Ovary (tissue), 10 donors: Measurements from ENCODE around the gene SLITRK3. TPM values are rescaled to one million over a fixed set of nuclear protein-coding genes. Genes with fewer than 3 reads are reported as not detected.

Source experiments
- DNase-seq, 5 donors: peaks; one replicate each; pipeline ENCODE4 v3.0.0-alpha.2; 2019 to 2020
- H3K27ac ChIP-seq, 2 donors: fragments of 200-600 bp; one replicate each; pipeline versions ENCODE4 v1.5.1 to v1.8.0; 2019 to 2022
- H3K27me3 ChIP-seq: fragments of 200-600 bp; one replicate; pipeline ENCODE4 v1.8.0; 2022
- H3K36me3 ChIP-seq: fragments of 200-600 bp; sonication (generic); one replicate; pipeline ENCODE4 v1.5.1; 2019
- H3K4me1 ChIP-seq: one replicate; pipeline ENCODE4 v1.8.1; 2013; ENCODE audit warnings: mild to moderate bottlenecking, moderate library complexity; ENCODE audit not compliant: insufficient read depth
- H3K4me3 ChIP-seq: fragments of 200-600 bp; sonication (generic); one replicate; pipeline ENCODE4 v1.5.1; 2017
- H3K9me3 ChIP-seq, 2 donors: fragments of 200-600 bp in 1 of 2; sonication (generic) in 1 of 2; one replicate each; pipeline versions ENCODE4 v1.5.1 to v1.8.1; 2013 to 2019; ENCODE audit warnings: mild to moderate bottlenecking in 1 of 2, moderate library complexity in 1 of 2
- CTCF ChIP-seq, 3 donors: fragments of 450-650 bp in 2 of 3; fragments of 200-600 bp in 1 of 3; IDR thresholded peaks; one replicate each; pipeline versions ENCODE4 v1.5.1 to v1.8.0; 2016 to 2022; ENCODE audit warnings: antibody characterized with exemption in 3 of 3, mild to moderate bottlenecking in 1 of 3
- EP300 ChIP-seq: sonication (generic); formaldehyde crosslinking; IDR thresholded peaks from one replicate; pipeline ENCODE4 v1.6.1; 2017; ENCODE audit warnings: antibody characterized with exemption
- POLR2A ChIP-seq: fragments of 450-650 bp; IDR thresholded peaks from one replicate; pipeline ENCODE4 v1.6.1; 2017; ENCODE audit warnings: antibody characterized with exemption, mild to moderate bottlenecking, moderate library complexity
- WGBS, 3 donors: extraction: QIAGEN DNeasy Blood & Tissue Kit in 1 of 3; methylation state at CpG; one replicate each; pipeline versions ENCODE4 v1.1.5 to v1.1.7; 2013 to 2017; 5-methylcytosine and 5-hydroxymethylcytosine counted together
- intact Hi-C, 4 donors: fragments of 100-400 bp; cut with DNase I; formaldehyde crosslinking; loops; one replicate each; pipeline versions ENCODE4 v1.11.0 to v1.15.1; 2022 to 2023
- long read RNA-seq, 3 donors: library from polyadenylated mRNA in 2 of 3; unstranded in 2 of 3; transcript quantifications; one replicate each; pipeline ENCODE4 v2.0.0 and lab custom pipeline, GENCODE V29; 2021 to 2026
- polyA plus RNA-seq, 2 donors: library from polyadenylated mRNA; stranded (reverse); fragments of 200-250 nt in 1 of 2; fragments of 350-450 nt in 1 of 2; fragmentation: Illumina TruSeq in 1 of 2; extraction: RNeasy Lipid Tissue Mini Kit (QIAGEN cat#74804) in 1 of 2; gene quantifications; one replicate each; pipeline ENCODE4 v1.2.3, GENCODE V29; 2013 to 2014
- total RNA-seq, 7 donors: library from RNA; depleted of rRNA in 2 of 7; stranded (reverse); fragments of >200 nt in 2 of 7; fragmentation: NEBNext Ultra II Directional in 3 of 7; extraction: Animal tissue kit (Norgen Biotek cat#: 25700) in 3 of 7; gene quantifications; one replicate each; pipeline versions ENCODE4 v1.1.0 to v1.2.4, GENCODE V29; 2016 to 2023
- donor health status: DM: no; HTN: no; CAD: no; lungs with moderate emphysema.
- donor health status: DM: no; HTN: no; CAD: no.
- donor health status: Bipolar disorder and iron deficiency.
- donor health status: DM: yes; HTN: yes; CAD: no.
- donor health status: DM: no; HTN: no; CAD: no.
- donor health status: DM: yes; HTN: yes; CAD: no.

The SLITRK3 gene
- 1 to 10 TPM in 2 of 7 donors, under 1 TPM in 4, not detected in 1; 0.17 to 4.9 (median 0.71) TPM for total RNA-seq
- 1 to 10 TPM in 1 of 2 donors, under 1 TPM in 1; 0.05 to 7.6 TPM for polyA plus RNA-seq
- long read RNA-seq, donor 1 = 0 reads
- long read RNA-seq, donor 2, full-length matches to known transcripts = 6 of 6 reads
- long read RNA-seq, donor 2, partial matches to known transcripts = 0 of 6 reads
- long read RNA-seq, donor 2, other reads (novel, unspliced or antisense) = 0 of 6 reads
- long read RNA-seq, donor 3 = 0 reads

- Histone ChIP-seq H3K9me3 (no peaks in the 10 kb centered on the region), H3K4me1 (peaks cover 2% of the 10 kb centered on the region), H3K27ac (no peak within 1 kb of the TSS), H3K36me3 (no peaks in the 10 kb centered on the region), H3K27me3 (no peaks in the 10 kb centered on the region), H3K4me3 (peak within 1 kb of the TSS; percentile 39)
- 3 to 4% (median 4%) methylated on average over 43 of the region's 43 CpGs for WGBS, 3 donors
- intact Hi-C loops = no loop called here
- no peak for DNase-seq
- no peak for TF ChIP-seq EP300
- TF ChIP-seq POLR2A = no peak
- no peak for TF ChIP-seq CTCF (IDR thresholded peaks at IDR 0.05)
Measured at GRCh38 chr3:165195640-165196576, at the start of gene SLITRK3. Gene SLITRK3 (minus strand): TSS chr3:165196384. CDS start chr3:165190830, 5,554 bp downstream.

- no peak for DNase-seq
- intact Hi-C loops = no loop called here
- no peaks in the 10 kb centered on the region for H3K36me3 ChIP-seq
- H3K9me3 ChIP-seq = no peaks in the 10 kb centered on the region
- TF ChIP-seq EP300 = no peak
- no peak for TF ChIP-seq CTCF (IDR thresholded peaks at IDR 0.05)
- TF ChIP-seq POLR2A = no peak
- no peak overlapping the region for H3K4me3 ChIP-seq
- no peaks in the 10 kb centered on the region for H3K4me1 ChIP-seq
- H3K27me3 ChIP-seq = no peaks in the 10 kb centered on the region
- no peak overlapping the region for H3K27ac ChIP-seq
Measured at GRCh38 chr3:165243597-165243996, 47.4 kb upstream of the SLITRK3 start.

- Histone ChIP-seq H3K27ac (no peak overlapping the region), H3K9me3 (no peaks in the 10 kb centered on the region), H3K27me3 (no peaks in the 10 kb centered on the region), H3K4me3 (no peak overlapping the region), H3K36me3 (no peaks in the 10 kb centered on the region), H3K4me1 (no peaks in the 10 kb centered on the region)
- 80 to 88% (median 86%) methylated on average over 5 of the region's 5 CpGs for WGBS, 3 donors
- intact Hi-C loops = no loop called here
- TF ChIP-seq POLR2A (no peak), CTCF (IDR thresholded peaks at IDR 0.05) (no peak), EP300 (no peak)
- no peak for DNase-seq
Measured at GRCh38 chr3:165233501-165234195, 37.5 kb upstream of the SLITRK3 start.

- intact Hi-C loops = no loop called here
- 42 to 67% (median 53%) methylated on average over 1 of the region's 1 CpG for WGBS, 3 donors
- TF ChIP-seq POLR2A (no peak), CTCF (IDR thresholded peaks at IDR 0.05) (no peak)
- H3K36me3 ChIP-seq = no peaks in the 10 kb centered on the region
- no peaks in the 10 kb centered on the region for H3K27me3 ChIP-seq
- no peak overlapping the region for H3K4me3 ChIP-seq
- no peaks in the 10 kb centered on the region for H3K4me1 ChIP-seq
- no peaks in the 10 kb centered on the region for H3K9me3 ChIP-seq
- no peak for DNase-seq
- no peak overlapping the region for H3K27ac ChIP-seq
Measured at GRCh38 chr3:165225604-165226003, 29.4 kb upstream of the SLITRK3 start.
